Right renal cortex interstitium (tissue), 3 donors: ENCODE results near the gene RIBC1. TPM values are rescaled to one million over a fixed set of nuclear protein-coding genes. Genes with fewer than 3 reads are reported as not detected.
"Not testable (repeated sequence)": the region's sequence is repeated elsewhere in the genome, so short reads cannot be mapped to it uniquely, and the experiment has no call there.

ENCODE experiments used
- DNase-seq, 3 donors: peaks; one replicate each; pipeline ENCODE4 v3.0.0-alpha.2; 2013; ENCODE audit warnings: low read depth in 3 of 3, low spot score in 2 of 3
- polyA plus RNA-seq, 3 donors: library from polyadenylated mRNA; unstranded; fragments of 120-200 nt; gene quantifications; one replicate each; pipeline ENCODE4 v1.2.1, GENCODE V29; 2013; ENCODE audit not compliant: insufficient read length in 3 of 3

Gene RIBC1
- polyA plus RNA-seq = 1 to 10 TPM; 3.5 to 5.0 (median 5.0) TPM

DNA sequence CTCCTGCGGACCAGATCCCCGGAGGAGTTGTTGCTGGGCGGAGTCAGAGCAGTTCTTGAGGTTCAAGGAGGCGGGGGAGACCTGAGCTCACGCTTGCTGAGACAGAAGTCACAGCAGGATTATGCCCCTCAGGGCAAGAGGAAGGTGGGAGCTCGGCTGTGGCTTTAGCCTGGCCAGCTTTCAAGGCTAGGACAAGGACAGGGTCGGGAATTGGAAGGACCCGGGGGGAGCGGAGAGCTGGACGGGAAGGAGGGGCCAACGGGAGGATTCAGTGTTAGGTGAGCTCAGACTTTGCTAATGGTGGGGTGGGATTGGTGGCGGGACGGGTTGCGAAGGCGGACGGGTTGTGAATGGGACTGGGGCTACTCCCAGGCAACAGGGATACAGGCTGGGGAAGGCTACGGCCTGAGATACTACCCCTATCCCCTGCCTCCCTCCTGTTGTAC lies at the start of gene RIBC1:
RIBC1 (plus strand) TSS at position 13 of the 446 bp plus-strand sequence. CDS start 3,404 bp downstream, outside the sequence.
- DNase-seq = no peak

DNA sequence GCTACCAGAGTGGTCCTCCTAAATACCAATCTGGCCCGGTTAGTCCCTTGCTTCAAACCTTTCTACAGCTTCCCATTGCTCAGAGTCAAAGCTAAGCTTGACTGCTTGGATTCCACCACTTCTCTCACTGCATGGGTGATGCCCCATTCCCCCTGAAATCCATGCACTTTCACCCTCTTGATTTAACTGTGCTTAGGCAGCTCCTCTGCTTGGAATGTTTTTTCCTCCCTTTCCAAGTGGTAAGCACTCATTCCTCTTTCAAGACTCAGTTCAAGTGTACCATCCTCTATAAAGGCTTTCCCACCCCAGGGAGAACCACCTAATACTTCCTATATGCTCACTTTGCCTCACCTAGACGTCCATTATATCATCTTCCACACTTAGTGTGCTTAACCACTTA lies 49.4 kb upstream of the RIBC1 start:
- no peak for DNase-seq

DNA sequence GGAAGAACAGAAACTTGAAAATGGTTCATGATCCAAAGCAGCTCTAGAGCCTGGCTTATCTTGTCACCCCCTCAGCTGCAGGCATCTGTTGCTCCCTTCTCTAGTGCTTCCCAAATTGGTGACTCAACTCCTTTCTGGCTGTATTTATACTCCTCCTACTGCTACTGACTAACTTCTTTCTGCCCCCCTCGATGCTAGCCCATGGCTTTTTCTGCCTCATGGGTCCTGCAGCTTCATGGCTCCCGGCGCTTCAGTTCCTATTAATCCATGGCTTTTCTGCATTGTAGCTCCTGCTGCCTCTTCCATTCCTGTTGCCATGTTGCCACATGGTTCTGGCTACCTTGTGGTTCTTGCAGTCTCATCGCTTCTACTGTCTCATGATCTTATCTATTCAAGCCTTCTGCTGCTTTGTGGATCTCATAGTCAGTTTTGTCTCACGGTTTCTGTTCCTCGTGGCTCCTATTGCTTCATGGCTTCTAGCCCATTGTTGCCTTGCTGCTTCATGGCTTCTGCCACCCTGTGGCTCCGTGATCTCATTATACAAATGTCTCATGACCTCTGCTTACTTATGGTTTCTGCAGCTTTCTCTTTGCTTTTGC lies 48.4 kb upstream of the RIBC1 start:
- no peak for DNase-seq

DNA sequence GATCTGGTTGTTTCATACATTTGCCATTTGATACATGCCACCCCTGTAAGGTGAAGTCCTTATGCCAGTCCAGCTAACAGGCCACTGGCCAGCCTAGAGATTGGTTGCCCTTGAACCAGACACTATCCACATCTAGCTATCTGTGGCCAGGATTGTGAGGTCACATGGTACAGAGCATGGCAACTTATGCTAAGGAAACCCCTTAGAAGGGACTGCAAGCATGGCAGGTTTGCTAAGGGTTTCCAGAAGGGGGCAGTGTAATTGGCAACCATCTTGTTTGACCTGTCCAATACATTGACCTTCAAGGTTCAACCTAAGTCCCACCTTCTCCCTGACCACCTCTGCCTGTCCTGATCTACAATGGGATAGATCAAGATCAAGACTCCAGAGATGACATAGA lies 47.8 kb upstream of the RIBC1 start:
- DNase-seq = no peak

DNA sequence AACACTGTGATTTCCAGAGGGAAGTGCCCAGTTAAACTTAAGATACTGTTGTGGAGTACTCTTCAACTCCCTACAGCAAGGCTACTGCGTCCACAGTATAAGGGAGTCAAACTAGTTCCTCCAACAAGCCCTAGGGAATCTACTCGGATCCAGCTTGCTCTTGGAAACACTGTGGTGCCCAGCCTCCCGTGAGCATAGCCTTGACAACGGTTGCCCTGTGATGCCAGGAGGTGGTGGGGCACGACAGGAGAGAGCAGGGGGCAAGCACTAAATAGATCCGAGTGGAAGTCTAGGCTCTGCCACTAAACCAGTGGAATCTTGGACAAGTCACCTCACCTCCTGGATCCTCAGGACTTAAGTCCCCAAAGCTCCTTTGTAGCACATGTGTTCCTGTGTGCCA lies 45.8 kb upstream of the RIBC1 start:
- no peak for DNase-seq

DNA sequence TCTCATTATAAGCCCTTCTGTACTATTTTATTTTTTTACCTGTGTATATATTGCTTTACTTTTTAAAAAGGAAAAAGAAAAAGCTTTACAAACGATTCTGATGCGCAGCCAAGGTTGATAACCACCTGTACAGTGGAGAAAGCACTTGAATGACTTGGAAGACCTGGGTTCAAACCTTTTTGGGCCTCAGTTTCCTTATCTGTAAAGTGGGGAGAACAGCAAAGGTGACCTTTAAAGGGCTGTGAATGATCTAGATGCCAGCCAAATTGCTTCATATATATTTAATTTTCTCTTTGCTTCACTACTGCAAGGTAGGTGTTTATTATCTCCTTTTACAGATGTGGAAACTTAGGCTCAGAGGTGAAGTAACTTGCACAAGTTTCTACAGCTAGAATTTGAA lies 45.2 kb upstream of the RIBC1 start:
- no peak for DNase-seq

DNA sequence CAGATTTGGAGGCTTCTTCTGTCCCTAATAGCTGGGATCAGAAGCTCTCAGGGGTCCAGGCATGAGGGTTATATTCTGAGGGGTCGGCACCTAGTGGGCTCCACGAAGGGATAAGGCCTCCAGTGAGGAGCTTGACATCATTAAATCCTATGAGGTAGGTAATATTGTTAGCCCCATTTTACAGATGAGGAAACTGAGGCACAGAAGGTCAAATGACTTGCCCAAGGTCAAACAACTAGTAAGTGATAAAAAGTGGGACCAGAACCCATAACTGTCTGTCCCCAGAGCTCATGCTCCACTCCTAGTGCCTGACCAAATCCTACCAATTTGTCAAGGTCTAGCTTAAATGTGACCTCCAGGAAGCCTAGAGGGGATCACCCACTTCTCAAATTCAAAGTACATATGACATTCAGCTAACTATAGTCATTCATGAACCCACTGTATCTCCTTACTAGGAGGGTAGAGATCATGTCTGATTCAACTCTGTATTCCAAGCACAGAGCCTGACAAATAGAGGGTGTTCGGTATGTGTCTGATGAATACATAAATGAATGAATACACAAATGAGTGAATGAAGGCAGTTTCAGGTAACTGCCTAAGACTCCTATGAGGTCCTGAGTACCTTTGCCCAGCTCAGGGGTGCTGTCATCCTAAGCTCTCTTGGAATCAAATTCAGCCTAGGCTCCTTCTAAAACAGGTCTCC lies 43.5 kb upstream of the RIBC1 start:
- no peak for DNase-seq

DNA sequence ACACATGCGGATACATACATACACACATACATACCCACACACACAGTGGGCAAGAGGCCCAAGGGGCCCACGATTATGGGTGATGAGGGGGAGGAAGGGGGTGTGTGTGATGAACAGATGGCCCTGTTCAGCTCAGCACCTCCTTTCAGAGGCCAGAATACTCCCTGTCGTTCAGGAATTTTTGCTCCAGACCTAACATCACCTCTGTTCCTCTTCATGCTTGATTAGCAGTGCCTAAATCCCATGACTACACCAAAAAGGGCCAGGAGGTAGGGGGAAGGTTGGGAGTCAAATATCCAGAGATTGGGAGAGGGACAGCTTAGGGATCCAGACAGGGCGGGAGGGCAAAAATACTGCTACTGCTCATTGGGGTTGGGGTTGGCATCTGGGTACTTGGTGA lies 42.9 kb upstream of the RIBC1 start:
- no peak for DNase-seq

DNA sequence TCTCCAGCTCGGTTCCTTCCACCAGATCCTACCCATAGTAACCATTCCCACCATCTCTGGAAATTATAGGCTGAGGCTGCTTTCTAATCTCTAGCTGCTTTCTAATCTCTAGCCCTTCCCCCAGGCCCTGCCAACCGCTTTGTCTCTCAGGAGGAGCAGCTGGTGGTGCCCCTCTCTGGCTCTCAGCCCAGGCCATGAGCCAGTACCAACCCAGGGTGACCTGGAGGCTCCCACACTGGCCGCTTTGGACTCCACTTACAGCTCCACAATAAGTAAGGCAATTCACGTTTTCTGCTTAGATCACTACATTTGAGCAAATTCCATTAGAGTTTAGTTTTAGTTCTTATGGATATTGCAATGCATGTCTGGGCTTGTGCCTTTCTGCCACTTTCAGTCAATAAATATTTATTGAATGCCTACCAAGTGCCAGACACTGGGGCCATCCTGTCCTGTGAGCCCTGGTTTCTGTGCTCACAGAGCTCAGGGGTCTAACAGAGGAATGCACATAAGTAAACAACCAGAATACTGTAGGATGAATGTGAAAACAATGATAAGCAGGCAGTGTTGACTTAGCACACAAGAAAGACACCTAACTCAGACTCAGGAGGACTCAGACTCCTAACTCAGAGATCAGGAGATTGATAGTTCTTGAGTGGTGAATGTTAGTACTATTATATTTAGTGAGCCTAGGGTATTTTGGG lies 39.1 kb upstream of the RIBC1 start:
- DNase-seq = no peak

DNA sequence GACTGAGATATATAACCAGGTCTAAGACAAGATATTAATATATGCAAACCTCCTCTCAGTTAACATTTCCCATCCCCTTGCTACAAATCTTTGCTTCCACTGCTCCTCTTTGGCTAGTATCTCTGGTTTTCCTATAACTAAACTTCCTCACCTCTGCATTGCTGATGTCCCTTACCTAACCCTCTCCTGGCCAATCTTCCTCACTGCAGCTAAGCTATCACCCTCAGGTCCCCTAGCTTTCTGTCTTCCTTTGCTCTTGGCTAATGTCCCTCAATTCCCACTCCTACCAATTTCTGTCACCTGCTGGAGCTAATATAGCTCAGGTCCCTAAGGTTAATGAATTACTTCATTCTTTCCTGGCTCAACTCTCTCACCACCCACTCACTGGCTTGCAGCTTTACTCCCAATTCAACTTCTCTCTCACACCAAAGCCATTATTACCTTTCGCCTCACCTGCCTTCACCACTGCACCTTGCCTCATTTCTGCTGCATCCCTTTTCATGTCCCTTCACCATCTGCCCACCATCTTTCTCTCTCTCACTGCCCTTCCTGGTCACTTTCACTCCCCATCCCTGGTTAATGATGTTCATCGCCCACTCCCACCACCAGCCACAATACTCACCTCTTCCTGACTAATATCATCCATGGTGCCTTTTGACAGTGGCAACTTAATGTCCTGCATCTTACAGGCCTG lies 26.9 kb upstream of the RIBC1 start:
- no peak for DNase-seq

DNA sequence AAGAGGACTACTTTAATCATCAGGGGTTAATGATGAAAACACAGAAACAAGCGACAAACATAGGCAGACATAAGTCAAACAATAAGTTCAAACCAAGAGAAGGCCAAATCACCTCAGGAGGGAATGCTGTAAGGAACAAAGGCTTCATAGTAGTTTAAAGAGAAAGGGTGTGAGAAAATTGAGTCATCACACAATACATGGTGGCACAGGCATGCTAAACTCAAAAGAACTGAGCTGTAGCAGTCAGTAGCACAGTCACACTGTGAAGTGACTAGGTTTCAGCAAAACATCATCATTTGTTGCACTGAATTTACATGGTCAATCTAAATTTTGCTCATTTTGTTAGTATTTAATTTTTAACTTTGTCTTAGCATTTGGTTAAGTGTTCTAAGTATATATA lies 24.5 kb upstream of the RIBC1 start:
- DNase-seq = no peak

DNA sequence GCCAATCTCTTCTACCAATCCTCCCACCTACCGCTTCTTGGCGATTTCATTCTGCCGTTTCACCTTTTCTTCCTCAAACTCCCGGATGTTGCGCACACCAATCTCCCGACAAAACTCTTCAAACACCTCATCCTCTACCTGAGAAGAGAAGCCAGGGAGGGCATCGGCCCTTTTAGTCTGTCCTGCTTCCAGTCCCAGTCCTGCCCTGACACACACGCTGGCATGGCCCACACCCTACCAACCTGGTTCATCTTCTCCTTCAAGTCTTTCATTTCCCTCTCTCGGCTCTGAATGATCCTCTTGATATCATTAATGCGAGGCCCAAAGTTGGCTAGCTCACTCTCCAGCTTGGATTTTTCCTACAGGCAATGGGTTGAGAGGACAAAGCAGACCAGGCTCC lies 19.1 kb upstream of the RIBC1 start:
- DNase-seq = no peak

DNA sequence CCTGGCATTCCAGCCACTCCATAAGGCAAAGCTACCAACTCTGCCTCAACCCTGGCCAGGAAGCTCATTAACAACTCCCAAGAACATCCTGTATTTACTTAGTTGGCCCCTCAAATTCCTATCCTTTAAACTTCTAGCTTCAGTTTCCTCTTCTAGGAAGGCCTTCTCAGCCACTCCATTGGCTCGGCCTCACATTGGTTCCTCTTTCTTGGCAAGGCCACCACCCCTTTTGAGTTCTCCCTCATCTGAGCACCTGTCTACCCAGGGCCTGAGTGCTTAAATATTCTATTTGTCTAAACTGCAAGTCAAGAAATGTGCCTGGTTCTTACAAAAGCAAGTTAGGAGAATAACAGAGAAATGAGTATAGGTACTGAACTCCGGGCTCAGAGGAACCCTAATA lies 10.2 kb upstream of the RIBC1 start:
- no peak for DNase-seq

DNA sequence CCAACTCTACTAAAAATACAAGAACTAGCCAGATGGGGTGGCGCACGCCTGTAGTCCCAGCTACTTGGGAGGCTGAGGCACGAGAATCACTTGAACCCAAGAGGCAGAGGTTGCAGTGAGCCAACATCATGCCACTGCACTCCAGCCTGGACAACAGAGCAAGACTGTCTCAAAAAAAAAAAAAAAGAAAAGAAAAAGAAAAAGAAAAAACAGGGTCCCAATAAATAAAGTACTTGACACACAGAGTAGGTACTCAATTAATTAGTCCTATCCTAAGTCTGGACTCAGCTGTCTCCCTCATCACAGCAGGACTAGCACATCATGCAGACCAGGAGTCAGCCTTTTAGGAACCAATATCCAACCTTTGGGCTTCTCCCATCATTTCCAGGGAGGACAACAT lies 2.3 kb upstream of the RIBC1 start:
- DNase-seq = not testable (repeated sequence)

DNA sequence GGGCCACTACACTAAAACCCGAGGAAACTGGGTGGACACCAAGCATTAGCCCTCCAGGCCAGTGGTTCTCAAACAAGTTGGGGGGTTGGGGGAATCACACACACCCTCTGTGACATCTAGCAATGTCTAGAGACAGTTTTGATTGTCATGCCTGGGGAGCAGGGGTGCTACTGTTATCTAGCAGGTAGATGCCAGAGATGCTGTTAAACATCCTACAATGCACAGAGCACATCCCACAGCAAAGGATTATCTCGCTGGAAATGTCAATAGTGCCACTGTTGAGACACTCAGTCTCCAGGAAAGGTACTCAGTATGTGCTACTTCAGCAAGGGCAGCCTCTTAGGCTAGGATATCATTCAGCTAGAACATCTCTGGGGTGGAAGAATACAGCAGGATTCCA lies 1.5 kb upstream of the RIBC1 start:
- no peak for DNase-seq

DNA sequence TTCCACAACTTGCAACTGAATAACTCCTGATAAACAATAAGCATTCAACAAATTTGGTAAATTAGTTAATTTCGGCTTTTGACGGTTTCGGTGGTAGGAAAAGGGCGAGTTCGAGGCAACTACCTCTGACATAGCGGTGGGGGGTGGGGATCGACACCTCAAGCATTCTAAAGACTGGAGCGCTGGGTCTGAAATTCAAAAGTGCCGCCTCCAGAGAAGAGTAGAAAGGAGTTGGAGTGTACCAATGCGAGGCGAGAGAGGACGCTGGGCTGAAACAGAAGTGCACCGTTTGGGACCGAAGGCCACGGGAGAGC lies 944 bp upstream of the RIBC1 start:
- DNase-seq = no peak

DNA sequence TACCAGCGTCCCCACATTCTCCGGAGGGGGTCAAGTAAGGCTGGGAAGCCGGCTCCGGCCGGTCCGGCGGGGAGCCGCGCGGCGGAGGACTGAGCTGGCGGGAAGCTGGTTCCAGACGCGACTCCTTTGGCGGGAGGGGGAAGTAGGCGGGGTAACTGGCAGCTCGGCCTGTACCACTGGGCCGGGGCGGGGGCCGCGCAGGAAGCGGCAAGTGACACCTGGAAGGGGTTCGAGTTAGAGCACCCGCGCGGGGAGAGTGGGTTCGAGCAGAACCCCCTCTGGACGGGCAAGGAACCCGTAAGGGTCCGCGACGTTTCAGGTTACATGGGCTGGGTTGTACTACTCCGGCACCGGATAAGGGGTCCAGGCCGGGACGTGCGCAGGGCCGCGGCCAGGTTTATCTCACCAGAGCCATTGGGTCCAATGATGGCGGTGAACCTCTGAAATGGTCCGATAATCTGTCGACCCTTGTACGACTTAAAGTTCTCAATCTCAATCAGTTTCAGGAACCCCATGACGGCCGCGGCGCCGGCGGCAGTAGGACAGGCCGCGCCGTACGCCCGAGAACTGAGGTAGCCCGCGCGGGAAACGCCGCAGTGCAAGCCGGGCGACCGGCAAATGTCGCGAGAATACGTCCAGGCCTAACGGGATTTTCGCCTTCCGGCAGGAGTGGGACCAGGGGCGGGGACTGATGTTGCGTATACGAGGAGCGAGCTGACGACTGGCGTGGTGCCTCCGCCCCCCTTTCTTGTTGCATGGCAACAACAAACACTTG lies 400 bp upstream of the RIBC1 start, which contains the start of gene SMC1A:
SMC1A (minus strand) TSS at position 569 of the 775 bp plus-strand sequence; CDS start at position 515, 54 bp downstream.
- peak; percentile 81 to 91 (median 86) for DNase-seq

DNA sequence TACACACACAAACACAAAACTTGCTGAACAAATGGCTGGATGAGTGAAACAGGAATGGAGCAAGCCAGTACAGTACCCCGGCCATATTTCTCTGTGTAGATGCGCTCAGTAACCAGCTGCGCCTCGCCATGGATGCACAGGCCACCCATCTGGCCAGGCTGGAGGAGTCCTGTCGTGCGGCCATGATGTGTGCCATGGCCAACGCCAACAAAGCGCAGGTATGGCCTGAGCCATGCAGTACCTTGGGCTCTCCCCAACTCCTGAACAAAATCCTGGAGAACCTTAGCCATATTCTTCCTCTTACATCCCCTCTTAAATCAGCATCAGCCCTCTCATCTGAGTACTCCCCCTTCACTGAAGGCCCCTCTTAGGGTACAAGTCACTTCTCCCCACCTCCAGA lies 7.1 kb downstream of the RIBC1 start:
- no peak for DNase-seq

DNA sequence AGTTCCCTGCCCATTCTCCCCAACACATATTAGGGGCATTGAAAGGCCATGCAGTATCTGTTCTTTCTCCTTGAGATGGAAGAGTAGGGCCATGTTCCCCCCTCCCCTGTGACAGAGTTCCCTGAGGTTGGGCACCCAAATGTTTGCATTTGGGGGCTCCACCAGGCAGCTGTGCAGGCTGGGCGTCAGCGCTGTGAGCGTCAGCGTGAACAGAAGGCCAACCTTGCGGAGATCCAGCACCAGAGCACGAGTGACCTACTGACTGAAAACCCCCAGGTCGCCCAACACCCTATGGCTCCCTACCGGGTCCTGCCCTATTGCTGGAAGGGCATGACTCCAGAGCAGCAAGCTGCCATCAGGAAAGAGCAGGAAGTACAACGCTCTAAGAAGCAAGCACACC lies 7.6 kb downstream of the RIBC1 start:
- DNase-seq = no peak
